Natural killer cell (primary cell): ENCODE results near the gene FARSA. TPM values are rescaled to one million over a fixed set of nuclear protein-coding genes. Genes with fewer than 3 reads are reported as not detected.

Source experiments
- ATAC-seq, 3 donors: fragments of 150-1000 bp in 2 of 3; fragments of 200-7000 bp in 1 of 3; cut with Tn5 transposase; 1 replicate in 1 of 3; 2 replicates in 2 of 3; pipeline ENCODE4 v1.10.0; 2021; ENCODE audit warnings: mild to moderate bottlenecking in 2 of 3, moderate library complexity in 2 of 3
- DNase-seq, 2 donors: peaks; one replicate each; pipeline versions ENCODE4 v3.0.0 to v3.0.0-alpha.2; 2013 to 2021; ENCODE audit warnings: mixed read lengths in 1 of 2
- H3K27ac ChIP-seq: one replicate; pipeline ENCODE4 v1.5.1; 2013; ENCODE audit warnings: mild to moderate bottlenecking, low read length
- H3K27me3 ChIP-seq: one replicate; pipeline ENCODE4 v1.6.1; 2013; ENCODE audit warnings: low read length; ENCODE audit not compliant: control insufficient read depth, insufficient read depth
- H3K36me3 ChIP-seq: one replicate; pipeline ENCODE4 v1.6.1; 2013; ENCODE audit warnings: low read length; ENCODE audit not compliant: control insufficient read depth, insufficient read depth
- H3K4me1 ChIP-seq: one replicate; pipeline ENCODE4 v1.6.1; 2013; ENCODE audit warnings: low read length; ENCODE audit not compliant: control insufficient read depth, insufficient read depth
- H3K4me3 ChIP-seq: one replicate; pipeline ENCODE4 v1.5.1; 2013; ENCODE audit warnings: low read length
- H3K9me3 ChIP-seq: one replicate; pipeline ENCODE4 v1.6.1; 2013; ENCODE audit warnings: low read length; ENCODE audit not compliant: control insufficient read depth, insufficient read depth
- H3K27ac Mint-ChIP-seq, 2 donors: one replicate each; pipeline ENCODE4 v1.8.0; 2022; ENCODE audit warnings: mild to moderate bottlenecking in 2 of 2, mixed read lengths in 2 of 2, moderate library complexity in 1 of 2
- H3K27me3 Mint-ChIP-seq, 2 donors: one replicate each; pipeline ENCODE4 v1.8.0; 2022; ENCODE audit warnings: low read depth in 2 of 2, mixed read lengths in 2 of 2
- H3K36me3 Mint-ChIP-seq: one replicate; pipeline ENCODE4 v1.8.0; 2022; ENCODE audit warnings: mixed read lengths
- H3K4me1 Mint-ChIP-seq, 2 donors: one replicate each; pipeline ENCODE4 v1.8.0; 2022; ENCODE audit warnings: mixed read lengths in 2 of 2
- H3K4me3 Mint-ChIP-seq: one replicate; pipeline ENCODE4 v1.8.0; 2022; ENCODE audit warnings: mild to moderate bottlenecking, moderate library complexity, mixed read lengths
- H3K9me3 Mint-ChIP-seq, 2 donors: one replicate each; pipeline ENCODE4 v1.8.0; 2022; ENCODE audit warnings: mixed read lengths in 2 of 2
- CTCF ChIP-seq: fragments of 200-600 bp; IDR thresholded peaks from one replicate; pipeline ENCODE4 v1.8.0; 2022; ENCODE audit warnings: antibody characterized with exemption
- WGBS: methylation state at CpG from one replicate; pipeline ENCODE4 v1.1.7; 2013; ENCODE audit warnings: missing lambda C conversion rate; ENCODE audit not compliant: insufficient coverage; 5-methylcytosine and 5-hydroxymethylcytosine counted together
- intact Hi-C: fragments of 100-400 bp; cut with micrococcal nuclease; formaldehyde crosslinking; loops from one replicate; pipeline ENCODE4 v1.14.2; 2022
- total RNA-seq, 4 donors: library from RNA; stranded (reverse); fragments of 120-200 nt in 1 of 4; gene quantifications; one replicate each; pipeline versions ENCODE4 v1.2.3 to v1.2.4, GENCODE V29; 2013 to 2022

The FARSA gene
- total RNA-seq, 3 donors from 2014 or later (not counting 1 experiment from before 2014, with no cell fraction given): 29.3 to 34.5 (median 32.0) TPM

- TF ChIP-seq CTCF: no peak
- intact Hi-C loops: loop anchor here (2.0 kb wide), 1 partner anchor 14 kb away; the partner anchor contains the start of gene SYCE2
- WGBS: 34% methylated on average over 16 of the region's 16 CpGs
- no peaks in the 10 kb centered on the region for H3K27me3 Mint-ChIP-seq
- no peaks in the 10 kb centered on the region for H3K9me3 Mint-ChIP-seq
- no peaks in the 10 kb centered on the region for H3K27me3 ChIP-seq
- ATAC-seq (no peak), DNase-seq (no peak)
- H3K4me1 ChIP-seq: peaks cover 36% of the 10 kb centered on the region
- H3K36me3 Mint-ChIP-seq: no peaks in the 10 kb centered on the region
- H3K4me3 Mint-ChIP-seq: peak overlapping the region; percentile 99
- H3K36me3 ChIP-seq: peaks cover 21% of the 10 kb centered on the region
- H3K27ac ChIP-seq: peak overlapping the region; percentile 22
- peaks cover 24 to 29% of the 10 kb centered on the region in 2 donors for H3K4me1 Mint-ChIP-seq
- H3K4me3 ChIP-seq: peak overlapping the region; percentile 85
- no peaks in the 10 kb centered on the region for H3K9me3 ChIP-seq
- H3K27ac Mint-ChIP-seq: peak overlapping the region; percentile 87 to 94
Measured at GRCh38 chr19:12932392-12933286, 872 bp downstream of the FARSA start.

- DNase-seq: no peak
- Mint-ChIP-seq H3K36me3 (no peaks in the 10 kb centered on the region), H3K9me3 (no peaks in the 10 kb centered on the region), H3K4me3 (no peak overlapping the region), H3K27ac (no peak overlapping the region), H3K27me3 (no peaks in the 10 kb centered on the region), H3K4me1 (peaks cover 21 to 23% of the 10 kb centered on the region in 2 donors)
- H3K36me3 ChIP-seq: peaks cover 33% of the 10 kb centered on the region
- TF ChIP-seq CTCF: no peak
- intact Hi-C loops: no loop called here
- H3K4me3 ChIP-seq: no peak overlapping the region
- no peak overlapping the region for H3K27ac ChIP-seq
- whole genome bisulfite sequencing: 91% methylated on average over 18 of the region's 19 CpGs
- no peak for ATAC-seq
- H3K9me3 ChIP-seq: no peaks in the 10 kb centered on the region
- H3K4me1 ChIP-seq: peaks cover 22% of the 10 kb centered on the region
- H3K27me3 ChIP-seq: no peaks in the 10 kb centered on the region
Measured at GRCh38 chr19:12930002-12930645, 3.4 kb downstream of the FARSA start.

GRCh38 chr19:12924621-12925310, 8.7 kb downstream of the FARSA start:
- 99% methylated on average over 29 of the region's 29 CpGs for WGBS

More at GRCh38 chr19:12924621-12925310, 8.7 kb downstream of the FARSA start:
- H3K4me3 ChIP-seq: no peak overlapping the region
- intact Hi-C loops: no loop called here
- TF ChIP-seq CTCF: no peak
- no peak overlapping the region for H3K27ac ChIP-seq
- peaks cover 7% of the 10 kb centered on the region for H3K36me3 Mint-ChIP-seq
- H3K36me3 ChIP-seq: peaks cover 52% of the 10 kb centered on the region
- no peaks in the 10 kb centered on the region for H3K27me3 Mint-ChIP-seq
- H3K4me3 Mint-ChIP-seq: no peak overlapping the region
- no peak overlapping the region for H3K27ac Mint-ChIP-seq
- H3K4me1 ChIP-seq: peaks cover under 1% of the 10 kb centered on the region
- ATAC-seq (no peak), DNase-seq (no peak)
- no peaks in the 10 kb centered on the region for H3K9me3 Mint-ChIP-seq
- H3K27me3 ChIP-seq: no peaks in the 10 kb centered on the region
- H3K9me3 ChIP-seq: no peaks in the 10 kb centered on the region
- peaks cover 0 to 5% of the 10 kb centered on the region in 2 donors for H3K4me1 Mint-ChIP-seq
